ENCODE results near the gene SERPINB6. TPM values are rescaled to one million over a fixed set of nuclear protein-coding genes. Genes with fewer than 3 reads are reported as not detected.

Gene SERPINB6
- total and polyA plus RNA-seq, 2 of the 4 experiments (the other 2 are of a cell fraction): 37.1 to 91.1 TPM

DNA sequence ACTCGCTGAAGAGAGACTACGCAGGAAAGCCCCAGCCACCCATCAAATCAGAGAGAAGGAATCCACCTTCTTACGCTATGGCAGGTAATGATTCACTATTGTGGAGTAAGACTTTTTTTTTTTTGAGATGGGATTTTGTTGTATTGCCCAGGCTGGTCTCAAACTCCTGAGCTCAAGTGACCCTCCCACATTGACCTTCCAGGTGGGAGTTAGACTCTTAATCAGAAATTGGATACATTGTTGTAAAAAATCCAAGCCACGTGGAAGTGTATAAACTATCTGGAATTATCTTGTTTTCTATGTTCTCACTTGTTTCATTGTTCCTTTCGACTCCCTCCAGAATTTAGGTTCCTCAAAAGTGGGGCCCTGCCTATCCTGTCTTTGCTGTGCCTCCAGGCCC lies 35.1 kb upstream of the SERPINB6 start:
- TF ChIP-seq RFX5 (IDR thresholded peaks at IDR 0.05; ENCODE audit: low read depth, low read length): no peak
- Histone ChIP-seq H2BK15ac (ENCODE audit: low read depth, low read length) (no peak overlapping the region), H3K9ac (ENCODE audit: low read depth, low read length) (no peak overlapping the region; the same call in 1 of the 2 replicates), H4K8ac (ENCODE audit: low read depth in 2 of 2, low read length in 2 of 2) (no peak overlapping the region), H3K36me3 (ENCODE audit: control insufficient read depth, insufficient read depth, low read length) (peaks cover 28% of the 10 kb centered on the region), H2AK5ac (ENCODE audit: low read depth, low read length) (no peak overlapping the region), H3K4me3 (ENCODE audit: insufficient read depth, low read depth, low read length) (no peak overlapping the region), H4K5ac (ENCODE audit: low read depth, low read length) (no peak overlapping the region), H3K79me1 (ENCODE audit: low read depth in 1 of 2, low read length in 2 of 2) (peaks cover 3 to 10% of the 10 kb centered on the region in 2 experiments; a peak in 2 of 4 replicates), H2BK5ac (ENCODE audit: low read depth, low read length, poor library complexity, severe bottlenecking) (no peak overlapping the region), H2BK20ac (ENCODE audit: low read depth, low read length) (no peak overlapping the region), H3K4me1 (ENCODE audit: control insufficient read depth, insufficient read depth, low read length) (peaks cover 5% of the 10 kb centered on the region), H4K91ac (ENCODE audit: insufficient read depth, low read depth, low read length) (no peak overlapping the region), H3K23ac (ENCODE audit: low read depth, low read length) (no peak overlapping the region), H3K9me3 (ENCODE audit: control insufficient read depth, insufficient read depth, low read length) (peaks cover 2% of the 10 kb centered on the region; the same call in 1 of the 2 replicates), H2AK9ac (replicated peaks; ENCODE audit: low read depth, low read length, poor library complexity) (no peak overlapping the region), H2AFZ (replicated peaks; ENCODE audit: low read length, poor library complexity) (no peak overlapping the region), H3K18ac (ENCODE audit: low read depth, low read length) (no peak overlapping the region), H3K9me1 (ENCODE audit: insufficient read depth, low read length) (peaks cover 5% of the 10 kb centered on the region), H4K20me1 (ENCODE audit: insufficient read depth, low read length) (no peaks in the 10 kb centered on the region), H3K14ac (replicated peaks; ENCODE audit: low read depth, low read length) (no peak overlapping the region), H3K4me2 (ENCODE audit: low read depth, low read length) (no peak overlapping the region), H2BK120ac (ENCODE audit: low read depth, low read length) (no peak overlapping the region), H3K27me3 (ENCODE audit: control insufficient read depth, insufficient read depth, low read length) (no peaks in the 10 kb centered on the region), H3K56ac (ENCODE audit: extremely low read depth, insufficient read depth, low read length) (no peak overlapping the region), H3K27ac (ENCODE audit: insufficient read depth, low read length) (no peak overlapping the region), H3K4ac (ENCODE audit: low read depth, low read length) (no peak overlapping the region)
- in situ Hi-C loops (cut with MboI; ENCODE audit: low sequenced_read_pairs) (no loop called here), intact Hi-C loops (cut with micrococcal nuclease) (no loop called here), dilution Hi-C loops (cut with HindIII; ENCODE audit: low sequenced_read_pairs, unreplicated experiment) (no loop called here)
- POLR2A ChIA-PET (ENCODE audit: unreplicated experiment): interaction anchor here (0.6 kb wide), 1 partner anchor 80 kb away, joined by 4 read pairs; no protein-coding TSS in a partner anchor
- ATAC-seq (ENCODE audit: low read depth): no peak
- no CpG with 5 or more reads among the region's 5 CpGs for WGBS, 2 experiments (ENCODE audit: extremely low coverage in 2 of 2, insufficient read length in 1 of 2)
- DNase-seq: no peak
- CTCF ChIA-PET: no interaction called here
- BruUV-seq (replicated peaks): no TSS peak
